CD4-positive, alpha-beta T cell (primary cell): ENCODE results near the gene DDX6. TPM values are rescaled to one million over a fixed set of nuclear protein-coding genes. Genes with fewer than 3 reads are reported as not detected.

Experiments
- ATAC-seq: fragments of 200-7000 bp; cut with Tn5 transposase; one replicate; pipeline ENCODE4 v1.10.0; 2022; ENCODE audit warnings: mild to moderate bottlenecking; ENCODE audit not compliant: poor library complexity
- CTCF ChIA-PET: fragments of 350-600 bp; sonication (Branson Sonifier 250); formaldehyde crosslinking; loops from one replicate; lab custom pipeline; 2021; ENCODE audit warnings: antibody characterized with exemption, inconsistent platforms; lab: Charles Lee
- POLR2A ChIA-PET: fragments of 350-600 bp; sonication (Branson Sonifier 250); formaldehyde crosslinking; loops from one replicate; lab custom pipeline; 2021; ENCODE audit warnings: antibody characterized with exemption, inconsistent platforms; lab: Charles Lee
- DNase-seq, 14 experiments: peaks; one replicate each; pipeline ENCODE4 v3.0.0-alpha.2; 2013 to 2020; ENCODE audit warnings: mixed read lengths in 2 of 14
- H3K27ac ChIP-seq, 2 donors: one replicate each; pipeline versions ENCODE4 v1.5.1 to v1.7.0; 2013; ENCODE audit warnings: low read length in 2 of 2, low read depth in 1 of 2, mild to moderate bottlenecking in 1 of 2
- H3K27me3 ChIP-seq, 2 experiments: 1 replicate in 1 of 2; 2 replicates in 1 of 2; pipeline versions ENCODE4 v1.6.1 to v1.7.0; 2013; ENCODE audit warnings: low read length in 2 of 2, control low read depth in 1 of 2, mild to moderate bottlenecking in 1 of 2, moderate library complexity in 1 of 2; ENCODE audit not compliant: insufficient read depth in 2 of 2, control insufficient read depth in 1 of 2
- H3K36me3 ChIP-seq: one replicate; pipeline ENCODE4 v1.6.1; 2013; ENCODE audit warnings: low read length, control low read depth; ENCODE audit not compliant: insufficient read depth
- H3K4me1 ChIP-seq: one replicate; pipeline ENCODE4 v1.6.1; 2013; ENCODE audit warnings: low read length, control low read depth; ENCODE audit not compliant: insufficient read depth
- H3K4me3 ChIP-seq: one replicate; pipeline ENCODE4 v1.5.1; 2013; ENCODE audit warnings: mild to moderate bottlenecking, low read length, moderate library complexity
- H3K9me3 ChIP-seq, 2 experiments: 1 replicate in 1 of 2; 2 replicates in 1 of 2; pipeline versions ENCODE4 v1.6.1 to v1.7.0; 2013; ENCODE audit warnings: low read length in 2 of 2, mild to moderate bottlenecking in 2 of 2, control low read depth in 1 of 2, moderate library complexity in 1 of 2; ENCODE audit not compliant: control insufficient read depth in 1 of 2, insufficient read depth in 1 of 2
- H3K27ac Mint-ChIP-seq: one replicate; pipeline ENCODE4 v1.8.0; 2020; ENCODE audit warnings: mixed read lengths
- H3K27me3 Mint-ChIP-seq: one replicate; pipeline ENCODE4 v1.8.0; 2021; ENCODE audit warnings: mixed read lengths
- H3K36me3 Mint-ChIP-seq: one replicate; pipeline ENCODE4 v1.8.0; 2021; ENCODE audit warnings: low read depth, mixed read lengths
- H3K4me1 Mint-ChIP-seq: one replicate; pipeline ENCODE4 v1.8.0; 2021; ENCODE audit warnings: low read depth, mixed read lengths
- H3K4me3 Mint-ChIP-seq: one replicate; pipeline ENCODE4 v1.8.0; 2020; ENCODE audit warnings: mild to moderate bottlenecking, mixed read lengths
- H3K9me3 Mint-ChIP-seq: one replicate; pipeline ENCODE4 v1.8.0; 2020; ENCODE audit warnings: mixed read lengths
- CTCF ChIP-seq: fragments of 200-600 bp; IDR thresholded peaks from one replicate; pipeline ENCODE4 v1.8.0; 2022; ENCODE audit warnings: antibody characterized with exemption, mild to moderate bottlenecking
- intact Hi-C, 2 experiments: fragments of 100-400 bp; cut with DNase I in 1 of 2; cut with micrococcal nuclease in 1 of 2; formaldehyde crosslinking; loops; one replicate each; pipeline versions ENCODE4 v1.15.1 to v1.9.0; 2023 to 2025; cut with DNase I, micrococcal nuclease
- total RNA-seq, 174 experiments: library from RNA in 2 of 174; stranded (reverse) in 2 of 174; gene quantifications; one replicate each; pipeline ENCODE4 v1.2.3 and lab custom pipeline; 2021 to 2026

The DDX6 gene
- total RNA-seq, 2 experiments from 2014 or later = 341 to 355 TPM

- H3K36me3 ChIP-seq = peaks cover 47% of the 10 kb centered on the region
- CTCF ChIA-PET = interaction anchor here (1.9 kb wide), 1 partner anchor 58 kb away, joined by 7 read pairs; no protein-coding TSS in a partner anchor
Observed at GRCh38 chr11:118748056-118748455, 42.9 kb downstream of the DDX6 start.

GRCh38 chr11:118746988-118747585, 43.9 kb downstream of the DDX6 start:
- intact Hi-C loops = loop anchor here (5.0 kb wide), 1 partner anchor 55 kb away; no protein-coding TSS in a partner anchor
- ChIA-PET CTCF (interaction anchor here (1.2 to 1.9 kb wide), 2 partner anchors 14 to 57 kb away, joined by 3 to 7 read pairs; no protein-coding TSS in a partner anchor), POLR2A (interaction anchor here (2.0 kb wide), 1 partner anchor 57 kb away, joined by 6 read pairs; no protein-coding TSS in a partner anchor)
- Histone ChIP-seq H3K9me3 (no peaks in the 10 kb centered on the region), H3K4me3 (no peak overlapping the region), H3K4me1 (no peaks in the 10 kb centered on the region), H3K27ac (no peak overlapping the region), H3K36me3 (peaks cover 39% of the 10 kb centered on the region), H3K27me3 (no peaks in the 10 kb centered on the region)
- Mint-ChIP-seq H3K36me3 (peaks cover 40% of the 10 kb centered on the region), H3K9me3 (no peaks in the 10 kb centered on the region), H3K27ac (peak overlapping the region; percentile 45), H3K4me1 (peaks cover 12% of the 10 kb centered on the region), H3K27me3 (no peaks in the 10 kb centered on the region), H3K4me3 (no peak overlapping the region)
- no peak for TF ChIP-seq CTCF
- ATAC-seq (peak; percentile 25), DNase-seq (no peak)

More at GRCh38 chr11:118748056-118748455, 42.9 kb downstream of the DDX6 start:
- POLR2A ChIA-PET = interaction anchor here (0.6 to 1.1 kb wide), 2 partner anchors 12 to 43 kb away, joined by 3 read pairs; partner anchors contain the start of gene DDX6
- Mint-ChIP-seq H3K27me3 (no peaks in the 10 kb centered on the region), H3K4me1 (peaks cover 13% of the 10 kb centered on the region), H3K9me3 (no peaks in the 10 kb centered on the region), H3K27ac (peak overlapping the region; percentile 70), H3K36me3 (peaks cover 50% of the 10 kb centered on the region), H3K4me3 (no peak overlapping the region)
- DNase-seq (no peak), ATAC-seq (no peak)
- no peak for TF ChIP-seq CTCF
- intact Hi-C loops = loop anchor here (5.0 kb wide), 1 partner anchor 56 kb away; no protein-coding TSS in a partner anchor
- Histone ChIP-seq H3K27ac (no peak overlapping the region), H3K27me3 (no peaks in the 10 kb centered on the region), H3K4me3 (no peak overlapping the region), H3K9me3 (no peaks in the 10 kb centered on the region), H3K4me1 (no peaks in the 10 kb centered on the region)

- no peak for DNase-seq
- ATAC-seq = no peak
- H3K27me3 ChIP-seq = no peaks in the 10 kb centered on the region
- H3K4me3 ChIP-seq = no peak overlapping the region
- peaks cover 10% of the 10 kb centered on the region for H3K36me3 ChIP-seq
- TF ChIP-seq CTCF = no peak
- no peaks in the 10 kb centered on the region for H3K4me1 ChIP-seq
- ChIA-PET CTCF (no interaction called here), POLR2A (interaction anchor here (0.6 to 1.2 kb wide), 2 partner anchors 45 to 260 kb away, joined by 3 read pairs; no protein-coding TSS in a partner anchor)
- no peak overlapping the region for H3K27ac ChIP-seq
- H3K36me3 Mint-ChIP-seq = peaks cover 11% of the 10 kb centered on the region
- intact Hi-C loops = no loop called here
- H3K27ac Mint-ChIP-seq = peak overlapping the region; percentile 57
- peaks cover 4% of the 10 kb centered on the region for H3K4me1 Mint-ChIP-seq
- no peak overlapping the region for H3K4me3 Mint-ChIP-seq
- H3K27me3 Mint-ChIP-seq = no peaks in the 10 kb centered on the region
- H3K9me3 ChIP-seq = no peaks in the 10 kb centered on the region
- no peaks in the 10 kb centered on the region for H3K9me3 Mint-ChIP-seq
Observed at GRCh38 chr11:118744046-118744445, 46.9 kb downstream of the DDX6 start.
